Stomach smooth muscle (tissue), 2 donors: ENCODE data around the gene P2RY2.

Source experiments
- H3K27ac ChIP-seq: one replicate; pipeline ENCODE4 v1.7.0; 2013; ENCODE audit warnings: mild to moderate bottlenecking, low read length, inconsistent platforms
- H3K27me3 ChIP-seq, 2 donors: one replicate each; pipeline ENCODE4 v1.7.0; 2013; ENCODE audit warnings: low read length in 2 of 2; ENCODE audit not compliant: insufficient read depth in 2 of 2, control insufficient read depth in 1 of 2
- H3K36me3 ChIP-seq, 2 donors: one replicate each; pipeline ENCODE4 v1.7.0; 2013; ENCODE audit warnings: low read length in 2 of 2; ENCODE audit not compliant: control insufficient read depth in 2 of 2, insufficient read depth in 2 of 2
- H3K4me1 ChIP-seq: one replicate; pipeline ENCODE4 v1.7.0; 2013; ENCODE audit warnings: low read length; ENCODE audit not compliant: control insufficient read depth, insufficient read depth
- H3K4me3 ChIP-seq, 2 donors: one replicate each; pipeline ENCODE4 v1.7.0; 2013; ENCODE audit warnings: low read length in 2 of 2
- H3K9ac ChIP-seq, 2 donors: one replicate each; pipeline ENCODE4 v1.7.0; 2013; ENCODE audit warnings: low read length in 2 of 2, mild to moderate bottlenecking in 1 of 2
- H3K9me3 ChIP-seq, 2 donors: one replicate each; pipeline ENCODE4 v1.7.0; 2013; ENCODE audit warnings: low read length in 2 of 2; ENCODE audit not compliant: control insufficient read depth in 2 of 2
- donor health status: healthy.
- donor health status: Pancreatic carcinoma.

Gene P2RY2

DNA sequence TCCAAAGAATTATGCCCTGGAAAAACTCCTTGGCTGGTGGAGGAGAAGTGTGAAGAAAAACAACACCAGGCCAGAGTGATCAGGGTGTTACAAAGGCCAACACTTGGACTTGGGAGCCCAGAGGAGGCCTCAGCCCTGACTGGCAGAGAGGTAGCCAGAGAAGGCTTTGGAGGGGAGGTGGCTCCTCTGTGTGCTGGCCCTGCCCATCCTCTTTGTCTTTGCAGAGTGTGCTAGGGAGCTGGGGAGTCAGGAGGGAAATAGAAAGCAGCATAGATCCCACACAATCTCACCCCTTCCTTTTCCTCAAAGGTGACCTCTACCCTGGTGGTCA, 42.0 kb downstream of the P2RY2 start:
- no peak overlapping the region for H3K27ac ChIP-seq
- peaks cover 8% of the 10 kb centered on the region for H3K4me1 ChIP-seq
- peaks cover 13 to 15% of the 10 kb centered on the region in 2 donors for H3K27me3 ChIP-seq
- no peak overlapping the region for H3K4me3 ChIP-seq
- H3K36me3 ChIP-seq: no peaks in the 10 kb centered on the region
- H3K9me3 ChIP-seq: no peaks in the 10 kb centered on the region
- H3K9ac ChIP-seq: no peak overlapping the region

DNA sequence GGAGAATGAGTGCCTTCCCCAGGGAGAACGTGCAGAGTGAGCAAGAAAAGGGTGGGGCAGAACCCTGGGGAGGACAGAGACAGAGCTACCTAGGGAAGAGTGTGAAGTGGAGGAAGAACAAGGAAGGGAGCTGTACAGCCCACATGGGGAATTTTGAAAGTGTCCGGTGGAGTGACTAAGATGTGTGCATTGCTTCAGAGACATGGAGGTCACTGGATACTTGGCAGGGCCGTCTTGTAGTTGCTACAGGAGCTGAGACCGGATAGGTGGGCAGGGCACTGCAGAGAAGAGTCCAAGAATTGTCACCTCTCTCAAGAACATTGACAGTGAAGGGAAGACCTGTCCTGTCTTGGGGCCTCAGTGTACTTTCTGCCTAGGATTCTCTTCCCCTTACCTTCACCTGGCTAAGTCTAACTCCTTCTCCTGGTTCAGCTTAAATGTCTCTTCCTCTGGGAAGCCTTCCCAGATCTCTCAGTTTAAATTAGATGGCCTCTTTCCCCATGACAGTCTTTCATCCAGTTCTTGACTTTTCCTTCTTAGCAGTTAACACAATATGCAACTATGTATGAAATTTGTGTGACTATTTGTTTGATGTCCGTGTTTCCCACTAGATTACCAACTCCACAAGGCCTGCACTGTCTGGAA, 44.9 kb downstream of the P2RY2 start:
- Histone ChIP-seq H3K9me3 (no peaks in the 10 kb centered on the region), H3K27me3 (peaks cover 15% of the 10 kb centered on the region in 2 donors), H3K4me1 (peaks cover 4% of the 10 kb centered on the region), H3K27ac (no peak overlapping the region), H3K36me3 (no peaks in the 10 kb centered on the region), H3K4me3 (no peak overlapping the region), H3K9ac (no peak overlapping the region)

DNA sequence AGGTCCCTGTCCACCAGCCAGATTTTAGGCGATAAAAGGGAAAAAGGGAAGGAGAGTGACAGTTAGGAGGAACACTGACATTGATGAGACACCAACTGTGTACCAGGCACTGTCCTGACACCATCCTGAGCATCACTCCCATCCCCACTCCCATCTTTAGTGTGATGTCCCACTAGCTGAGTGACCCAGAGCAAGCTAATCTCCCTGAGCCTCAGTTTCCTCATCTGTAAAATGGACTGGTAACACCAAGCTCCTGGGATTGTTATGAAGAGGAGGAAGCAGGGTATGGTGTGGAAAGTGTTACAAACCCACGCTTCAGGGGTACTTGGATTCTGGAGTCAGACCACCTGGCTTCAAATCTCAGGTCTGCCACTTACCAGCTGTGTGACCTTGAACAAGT, 45.6 kb downstream of the P2RY2 start:
- Histone ChIP-seq H3K4me1 (peaks cover 4% of the 10 kb centered on the region), H3K9me3 (no peaks in the 10 kb centered on the region), H3K4me3 (no peak overlapping the region), H3K27ac (no peak overlapping the region), H3K36me3 (no peaks in the 10 kb centered on the region), H3K9ac (no peak overlapping the region), H3K27me3 (peaks cover 15 to 17% of the 10 kb centered on the region in 2 donors)

DNA sequence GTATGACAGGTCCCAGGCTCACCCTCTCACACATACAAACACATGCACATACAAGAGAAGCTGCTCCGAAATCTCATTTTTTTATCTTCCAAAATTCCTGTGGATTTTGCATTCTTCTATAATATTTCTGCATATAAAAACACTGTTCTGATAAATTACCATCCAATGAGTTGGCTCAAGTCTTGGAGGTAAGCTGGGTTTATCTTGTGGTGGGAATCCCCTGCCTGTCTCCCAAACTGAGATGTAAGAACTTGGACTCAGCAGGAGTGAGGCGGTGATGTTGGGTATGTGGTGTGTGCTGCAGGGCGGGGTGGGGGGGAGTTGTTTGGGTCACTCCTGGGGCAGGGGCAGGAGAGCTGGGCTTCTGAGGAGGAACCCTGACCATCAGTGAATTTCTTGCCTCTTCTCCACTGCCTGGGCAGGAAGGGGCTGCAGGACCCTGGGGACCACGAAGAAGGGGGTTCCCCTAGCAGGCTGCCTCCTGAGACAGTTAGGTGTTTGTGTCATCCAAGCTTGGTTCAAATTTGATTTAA, 47.3 kb downstream of the P2RY2 start:
- Histone ChIP-seq H3K27me3 (peaks cover 15 to 17% of the 10 kb centered on the region in 2 donors), H3K4me3 (no peak overlapping the region), H3K9me3 (no peaks in the 10 kb centered on the region), H3K27ac (no peak overlapping the region), H3K36me3 (no peaks in the 10 kb centered on the region), H3K4me1 (peaks cover 4% of the 10 kb centered on the region), H3K9ac (no peak overlapping the region)

DNA sequence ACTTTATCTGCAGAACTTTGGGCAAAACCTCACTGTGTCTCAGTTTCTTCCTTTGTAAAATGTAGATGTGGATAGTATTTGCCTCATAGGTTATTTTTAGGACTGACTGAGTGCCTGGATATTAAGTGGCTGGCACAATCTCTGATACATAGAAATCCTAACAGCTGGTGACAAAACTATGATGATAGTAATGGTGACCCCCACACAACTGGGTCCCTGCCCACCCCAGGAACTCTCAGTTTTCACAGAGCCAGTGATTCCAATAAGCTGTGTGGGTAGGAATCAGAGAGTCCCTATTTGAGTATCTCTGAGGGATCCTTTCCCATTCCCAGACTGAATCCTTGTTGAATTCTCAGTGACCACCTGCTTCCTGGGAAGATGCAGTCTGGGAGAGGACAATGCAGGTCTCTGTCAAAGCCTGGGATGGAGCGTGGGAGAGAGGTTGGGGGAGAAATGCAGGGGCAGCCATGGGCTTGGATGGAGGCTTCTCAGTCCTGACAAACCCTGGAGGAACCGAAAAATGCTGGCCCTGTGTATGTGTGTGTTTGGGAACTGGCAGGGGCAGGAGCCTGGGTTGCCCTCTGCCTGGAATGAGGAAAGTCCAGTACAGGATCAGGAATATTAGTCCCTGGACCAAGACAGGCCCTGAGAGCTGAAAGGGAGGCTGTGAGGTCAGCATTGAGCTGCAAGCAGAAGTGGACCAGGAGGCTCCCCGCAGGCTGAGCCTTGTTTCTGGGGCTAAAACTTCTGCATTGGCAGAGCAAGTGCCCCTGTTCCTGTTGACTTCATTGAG, 48.0 kb downstream of the P2RY2 start:
- no peaks in the 10 kb centered on the region for H3K36me3 ChIP-seq
- no peak overlapping the region for H3K27ac ChIP-seq

DNA sequence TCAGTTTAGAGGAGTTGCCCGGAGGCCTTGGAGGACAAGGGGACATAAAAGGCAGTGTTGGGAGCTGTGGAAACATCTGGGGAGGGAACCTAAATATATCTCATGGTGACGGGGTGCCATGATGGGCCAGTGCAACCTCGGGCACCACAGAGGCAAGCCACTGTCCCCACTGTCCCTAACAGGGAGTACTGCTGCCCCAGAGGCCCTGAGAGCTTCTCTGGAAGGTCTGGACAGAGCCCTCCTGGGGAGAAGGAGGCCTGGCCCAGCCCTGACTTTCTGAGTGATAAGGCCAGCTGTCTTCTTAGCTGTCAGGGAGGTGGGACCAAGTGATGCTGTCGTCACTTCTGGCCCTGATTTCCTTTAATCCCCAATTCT, 48.6 kb downstream of the P2RY2 start:
- Histone ChIP-seq H3K4me1 (peaks cover 4% of the 10 kb centered on the region), H3K9ac (no peak overlapping the region), H3K27ac (no peak overlapping the region), H3K27me3 (peaks cover 15 to 17% of the 10 kb centered on the region in 2 donors), H3K36me3 (no peaks in the 10 kb centered on the region), H3K4me3 (no peak overlapping the region), H3K9me3 (no peaks in the 10 kb centered on the region)

More for the DNA sequence above, 48.0 kb downstream of the P2RY2 start:
- Histone ChIP-seq H3K27me3 (peaks cover 15 to 17% of the 10 kb centered on the region in 2 donors), H3K4me1 (peaks cover 4% of the 10 kb centered on the region), H3K9me3 (no peaks in the 10 kb centered on the region), H3K9ac (no peak overlapping the region), H3K4me3 (no peak overlapping the region)

DNA sequence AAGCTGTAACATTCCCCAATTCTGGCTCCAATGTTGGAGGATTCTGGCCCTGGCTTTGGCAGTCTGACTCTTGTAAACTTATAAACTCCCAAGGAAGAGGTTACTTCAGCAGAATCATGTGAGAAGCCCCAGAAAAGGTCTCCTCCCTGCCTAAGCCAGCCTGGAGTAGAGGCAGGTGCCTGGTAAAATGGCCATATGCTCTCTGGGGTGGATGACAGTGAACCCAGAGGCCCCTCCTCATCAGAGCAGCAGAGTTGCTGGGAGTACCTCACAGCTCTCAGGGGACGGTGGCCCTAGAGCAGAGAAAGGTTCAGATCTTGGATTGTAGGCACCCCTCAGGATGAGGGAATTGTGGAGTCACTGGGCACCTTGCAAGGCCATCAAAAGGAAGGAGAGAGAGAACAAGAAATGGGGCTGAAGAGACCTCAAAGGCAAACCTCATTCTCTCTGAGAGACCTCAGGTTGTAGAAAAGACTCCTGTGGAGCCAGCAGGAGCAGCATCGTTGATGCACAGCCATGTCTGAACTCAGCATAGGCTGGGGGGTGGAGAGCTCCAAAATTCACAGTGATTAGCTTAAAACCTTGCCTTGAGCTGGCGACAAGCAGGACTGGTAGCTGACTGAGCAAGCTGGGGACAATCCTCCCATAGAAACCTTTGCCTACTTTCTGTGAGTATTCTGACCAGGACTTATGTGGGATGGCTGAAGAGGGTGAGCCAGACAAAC, 49.2 kb downstream of the P2RY2 start:
- no peak overlapping the region for H3K9ac ChIP-seq
- H3K36me3 ChIP-seq: no peaks in the 10 kb centered on the region
- no peak overlapping the region for H3K4me3 ChIP-seq
- no peak overlapping the region for H3K27ac ChIP-seq
- peaks cover 4% of the 10 kb centered on the region for H3K4me1 ChIP-seq
- no peaks in the 10 kb centered on the region for H3K9me3 ChIP-seq
- H3K27me3 ChIP-seq: peaks cover 15 to 17% of the 10 kb centered on the region in 2 donors

DNA sequence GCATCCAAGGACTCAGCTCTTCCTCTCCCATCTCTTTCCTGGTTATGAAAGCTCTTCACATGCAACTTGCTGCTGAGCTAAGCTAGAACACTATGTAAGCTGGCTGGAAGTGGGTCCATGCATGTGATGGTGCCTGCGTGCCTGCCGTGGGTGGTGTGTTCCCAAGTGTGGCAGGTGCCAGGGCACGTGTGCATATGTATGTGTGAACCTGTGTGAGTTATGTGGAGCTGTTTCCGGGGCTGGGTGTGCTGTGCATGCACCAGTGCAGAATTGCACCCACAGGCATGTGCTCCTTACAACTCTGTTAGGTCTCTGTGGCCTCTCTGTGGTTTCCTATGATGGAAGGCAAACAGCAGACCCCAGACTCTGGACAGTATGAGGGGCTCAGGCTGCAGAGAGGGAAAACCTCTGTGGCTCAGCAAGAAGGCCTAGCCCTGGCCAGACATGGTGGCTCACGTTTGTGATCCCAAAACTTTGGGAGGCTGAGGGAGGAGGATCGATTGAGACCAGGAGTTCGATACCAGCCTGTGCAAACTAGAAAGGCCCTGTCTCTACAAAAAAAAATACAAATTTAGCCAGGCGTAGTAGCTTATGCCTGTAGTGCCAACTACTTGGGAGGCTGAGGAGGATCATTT, 49.9 kb downstream of the P2RY2 start:
- Histone ChIP-seq H3K9ac (no peak overlapping the region), H3K4me3 (no peak overlapping the region), H3K4me1 (peaks cover 4% of the 10 kb centered on the region), H3K9me3 (no peaks in the 10 kb centered on the region), H3K36me3 (no peaks in the 10 kb centered on the region), H3K27ac (no peak overlapping the region), H3K27me3 (peaks cover 15 to 17% of the 10 kb centered on the region in 2 donors)

DNA sequence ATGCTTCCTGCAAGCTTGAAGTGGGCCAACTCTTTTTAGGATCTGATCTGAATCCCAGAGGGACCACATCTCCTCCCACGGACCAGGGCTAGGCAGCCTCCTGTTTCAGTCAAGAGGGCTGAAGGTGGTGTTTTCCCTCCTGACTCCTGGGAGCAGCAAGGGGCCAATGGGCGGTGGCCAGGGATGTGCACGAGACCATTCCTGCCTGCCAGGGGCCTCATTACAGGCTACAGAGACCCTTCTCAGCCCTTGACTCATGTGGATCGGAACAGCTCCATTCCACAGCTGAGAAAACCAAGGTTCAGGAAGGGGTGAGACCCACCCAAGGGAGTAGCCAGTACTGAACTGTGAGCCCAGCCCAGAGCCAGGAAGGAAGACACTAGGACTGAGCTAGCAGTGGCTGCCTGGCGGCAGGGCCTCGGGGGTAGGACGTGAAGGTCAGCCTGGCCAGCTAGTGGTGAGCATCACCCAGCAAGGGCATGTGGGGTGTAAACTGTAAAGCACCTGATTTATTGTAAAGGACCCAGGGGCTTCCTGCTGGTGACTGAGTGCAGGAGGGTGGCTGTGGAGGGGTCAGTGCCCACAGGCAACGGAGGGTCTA, 50.7 kb downstream of the P2RY2 start:
- Histone ChIP-seq H3K27me3 (peaks cover 12 to 14% of the 10 kb centered on the region in 2 donors), H3K4me3 (no peak overlapping the region), H3K9ac (no peak overlapping the region), H3K9me3 (no peaks in the 10 kb centered on the region), H3K36me3 (no peaks in the 10 kb centered on the region), H3K27ac (no peak overlapping the region), H3K4me1 (peaks cover 4% of the 10 kb centered on the region)

DNA sequence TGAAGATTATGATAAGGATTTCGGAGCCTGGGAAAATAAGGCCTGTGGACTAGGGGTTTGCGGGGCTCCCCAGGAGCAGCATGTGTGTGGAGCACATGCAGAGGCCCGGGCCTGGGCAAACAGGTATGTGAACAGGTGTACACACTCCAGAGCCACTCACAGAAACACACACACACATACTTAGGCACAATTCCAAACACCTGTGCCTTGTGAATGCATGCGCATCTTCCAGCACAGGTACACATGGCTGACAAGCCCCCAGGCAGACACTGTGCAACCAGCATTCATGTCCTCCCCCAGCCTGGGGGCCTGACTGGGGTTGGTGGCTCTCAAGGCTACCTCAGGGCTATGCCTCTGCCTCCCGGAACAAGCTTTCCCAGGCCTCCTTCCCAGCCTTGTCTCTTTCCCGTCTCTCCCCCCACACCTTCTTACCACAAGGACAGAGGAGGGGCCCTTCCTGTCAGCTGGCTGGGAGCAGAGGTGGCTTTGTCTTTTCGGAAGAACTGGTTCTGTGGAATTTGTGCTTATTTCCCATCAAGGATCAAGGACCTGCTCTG, 51.5 kb downstream of the P2RY2 start:
- Histone ChIP-seq H3K27me3 (peaks cover 7% of the 10 kb centered on the region in 2 donors), H3K36me3 (no peaks in the 10 kb centered on the region), H3K9ac (no peak overlapping the region), H3K27ac (no peak overlapping the region), H3K9me3 (no peaks in the 10 kb centered on the region), H3K4me1 (peaks cover under 1% of the 10 kb centered on the region), H3K4me3 (no peak overlapping the region)
